HG02642 (cell line): ENCODE results near the gene DNAJC13.

Source experiments
- ATAC-seq: cut with Tn5 transposase; IDR thresholded peaks from one replicate; pipeline ENCODE4 v1.9.1; 2021; ENCODE audit warnings: mild to moderate bottlenecking; ENCODE audit not compliant: unreplicated experiment, poor library complexity

DNAJC13 gene

DNA sequence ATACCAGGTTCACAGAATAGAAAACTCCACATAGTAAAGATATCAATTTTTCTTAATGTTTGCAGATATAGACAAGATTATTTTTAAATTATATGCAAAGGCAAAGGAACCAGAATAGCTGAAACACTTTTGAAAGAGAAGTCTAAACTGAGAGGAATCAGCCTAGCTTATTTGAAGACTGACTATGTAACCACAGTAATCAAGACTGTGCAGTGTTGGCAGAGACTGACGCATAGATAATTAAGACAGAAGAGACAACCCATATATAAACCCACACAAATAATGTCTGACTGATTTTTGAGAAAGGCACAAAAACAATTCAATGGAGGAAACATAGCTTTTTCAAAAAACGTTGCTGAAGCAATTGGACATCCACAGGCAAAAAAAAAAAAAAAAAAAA, 151.1 kb downstream of the DNAJC13 start:
- ATAC-seq, result no peak

- ATAC-seq, result no peak
These were observed 151.9 kb downstream of the DNAJC13 start for GRCh38 chr3:132569153-132569552.

GRCh38 chr3:132569580-132569979, 152.3 kb downstream of the DNAJC13 start:
- ATAC-seq, result no peak

DNA sequence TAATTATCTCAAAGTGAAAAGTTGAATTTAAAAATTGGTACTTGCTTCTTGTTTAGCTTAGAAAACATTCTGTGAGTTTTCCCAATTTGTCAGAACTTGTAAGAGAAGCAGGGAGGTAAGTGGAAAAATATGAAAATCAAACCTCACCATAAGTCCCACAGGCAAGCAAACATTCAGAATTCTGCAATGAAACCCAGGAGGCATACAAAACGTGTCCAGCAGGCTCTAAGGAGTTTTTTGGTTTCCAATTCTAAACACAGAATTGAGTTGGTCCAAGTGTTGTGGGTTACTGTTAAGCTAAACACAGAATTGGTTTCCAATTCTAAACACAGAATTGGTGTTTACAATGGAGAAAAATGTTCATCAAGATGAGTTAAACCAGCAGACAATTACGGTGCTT, 152.7 kb downstream of the DNAJC13 start:
- ATAC-seq, result no peak

- ATAC-seq, result no peak
These were observed 156.5 kb downstream of the DNAJC13 start for GRCh38 chr3:132573797-132574211.

DNA sequence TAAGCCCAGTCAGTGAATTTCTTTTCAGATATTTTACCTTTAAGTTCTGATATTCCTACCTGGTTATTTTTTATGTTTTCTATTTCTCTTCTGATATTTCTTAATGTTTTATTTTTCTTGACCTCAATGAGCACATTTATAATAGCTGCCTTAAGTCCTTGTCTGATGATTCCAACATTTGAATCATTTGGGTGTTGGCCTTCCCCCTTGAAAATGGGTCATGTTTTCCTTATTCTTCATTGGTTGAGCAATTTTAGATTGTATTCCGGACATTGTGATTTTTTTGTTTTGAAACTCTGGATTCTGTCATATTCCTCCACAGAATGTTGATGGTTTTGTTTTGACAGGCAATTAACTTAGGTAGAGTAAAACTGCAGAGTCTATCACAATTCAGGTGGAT, 170.1 kb downstream of the DNAJC13 start:
- no peak for ATAC-seq
